Cardiac fibroblast (primary cell): ENCODE results near the gene CAT.
A peak's percentile ranks its signal among the peaks of the same experiment; 100 is the strongest.

Experiments
- DNase-seq, 2 donors: peaks; one replicate each; pipeline versions ENCODE4 v3.0.0 to v3.0.0-alpha.2; 2010; ENCODE audit warnings: low read depth in 2 of 2
- H3K4me3 ChIP-seq, 2 donors: replicated peaks in 1 of 2; 1 replicate in 1 of 2; 2 replicates in 1 of 2; pipeline ENCODE4 v1.5.1; 2011; ENCODE audit warnings: low read depth in 2 of 2, low read length in 2 of 2, mild to moderate bottlenecking in 2 of 2, moderate library complexity in 1 of 2
- CTCF ChIP-seq: IDR thresholded peaks from one replicate; pipeline ENCODE4 v1.5.1; 2011; ENCODE audit warnings: low read depth, mild to moderate bottlenecking, low read length, inconsistent platforms

Gene CAT

GRCh38 chr11:34404280-34404679 is 34.5 kb upstream of the CAT start:
- DNase-seq: no peak
- no peak overlapping the region for H3K4me3 ChIP-seq
- no peak for TF ChIP-seq CTCF

DNA sequence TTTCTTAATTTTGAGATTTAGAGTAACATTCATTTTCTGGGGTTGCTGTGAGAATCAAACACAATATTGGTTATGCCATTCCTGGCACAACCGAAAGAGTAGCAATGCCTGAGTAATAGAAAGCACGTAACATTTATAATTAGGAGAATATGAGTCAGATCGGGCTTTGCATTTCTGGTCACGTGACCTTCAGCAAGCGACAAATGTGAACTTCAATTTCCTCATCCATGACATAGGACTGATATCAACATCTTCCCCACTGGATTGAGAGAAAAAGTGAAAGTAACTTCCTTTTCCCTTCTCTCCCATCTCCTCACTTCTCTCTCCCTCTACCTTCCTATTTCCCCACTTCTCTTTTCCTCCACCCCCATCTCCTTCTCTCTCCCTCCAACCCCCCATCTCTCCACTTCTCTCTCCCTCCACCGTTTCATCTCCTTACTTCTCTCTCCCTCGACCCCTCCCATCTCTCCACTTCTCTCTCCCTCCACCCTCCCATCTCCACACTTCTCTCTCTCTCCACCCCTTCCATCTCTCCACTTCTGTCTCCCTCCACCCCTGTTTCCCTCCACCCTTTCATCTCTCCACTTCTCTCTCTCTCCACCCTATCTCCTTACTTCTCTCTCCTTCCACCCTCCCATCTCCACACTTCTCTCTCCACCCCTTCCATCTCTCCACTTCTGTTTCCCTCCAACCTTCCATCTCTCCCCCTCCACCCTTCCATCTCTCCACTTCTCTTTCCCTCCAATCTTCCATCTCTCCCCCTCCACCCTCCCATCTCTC is 33.5 kb upstream of the CAT start:
- peak; percentile 14 to 43 for DNase-seq
- no peak for TF ChIP-seq CTCF
- peak overlapping the region in 1 of 2 donors; percentile 12 for H3K4me3 ChIP-seq

DNA sequence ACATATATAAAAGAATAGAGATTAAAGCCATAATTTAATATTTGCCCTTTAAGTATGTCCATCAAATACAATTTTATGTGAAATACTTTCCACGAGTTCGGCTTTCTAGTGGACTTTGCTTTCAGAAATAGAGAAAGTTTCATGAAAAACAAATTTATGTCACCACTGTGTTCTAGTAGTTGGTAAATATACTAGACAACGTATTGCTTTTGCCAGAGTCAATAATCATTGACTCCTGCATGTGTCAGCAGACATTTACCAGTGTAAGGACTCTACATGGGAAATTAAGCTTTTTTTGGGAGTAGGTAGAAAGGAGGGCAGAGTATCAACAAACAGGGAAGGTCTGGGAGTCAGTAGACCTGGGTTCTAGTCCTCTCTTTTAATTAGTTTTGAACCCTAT is 32.3 kb upstream of the CAT start:
- H3K4me3 ChIP-seq: no peak overlapping the region
- no peak for DNase-seq

GRCh38 chr11:34407121-34407813 is 31.5 kb upstream of the CAT start:
- DNase-seq: no peak
- no peak for TF ChIP-seq CTCF
- H3K4me3 ChIP-seq: no peak overlapping the region

More for the DNA sequence above, 32.3 kb upstream of the CAT start:
- no peak for TF ChIP-seq CTCF

- H3K4me3 ChIP-seq: no peak overlapping the region
- no peak for DNase-seq
- TF ChIP-seq CTCF: no peak
Measured at GRCh38 chr11:34408580-34409172, 30.1 kb upstream of the CAT start.

DNA sequence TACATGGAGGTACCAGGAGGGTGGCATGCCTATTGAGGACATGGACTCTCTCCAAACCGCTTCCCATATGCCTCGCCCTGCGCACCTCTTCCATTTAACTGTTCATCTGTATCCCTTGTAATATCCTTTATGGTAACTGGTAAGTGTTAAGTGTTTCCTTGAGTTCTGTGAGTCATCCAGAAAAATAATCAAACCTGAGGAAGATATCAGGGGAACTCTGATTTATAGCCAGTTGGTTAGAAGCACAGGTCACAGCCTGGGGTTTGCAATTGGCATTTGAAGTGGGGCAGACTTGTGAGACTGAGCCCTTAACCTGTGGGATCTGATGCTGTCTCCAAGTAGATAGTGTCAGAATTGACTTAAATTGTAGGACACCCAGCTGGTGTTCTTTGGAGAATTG is 27.6 kb upstream of the CAT start:
- TF ChIP-seq CTCF: no peak
- H3K4me3 ChIP-seq: no peak overlapping the region
- DNase-seq: no peak
